SK-N-MC (cell line): Measurements from ENCODE around the gene MBD3L2B.
"Not testable (repeated sequence)": the region's sequence is repeated elsewhere in the genome, so short reads cannot be mapped to it uniquely, and the experiment has no call there.

ENCODE experiments used
- EZH2 ChIP-seq: fragments of 200-600 bp; sonication (generic); IDR thresholded peaks from one replicate; pipeline ENCODE4 v1.6.1; 2017; ENCODE audit warnings: antibody characterized with exemption
- POLR2AphosphoS5 ChIP-seq: IDR thresholded peaks from 2 replicates; pipeline ENCODE4 v1.6.1; 2012; ENCODE audit warnings: mild to moderate bottlenecking, low read depth, low read length, borderline replicate concordance

- not testable (repeated sequence) for TF ChIP-seq EZH2, POLR2AphosphoS5
Observed at GRCh38 chr19:7056371-7056770, 35.1 kb upstream of the MBD3L2B start.
